ENCODE results near the gene AP4B1. TPM values are rescaled to one million over a fixed set of nuclear protein-coding genes. Genes with fewer than 3 reads are reported as not detected.

AP4B1 gene
- total and polyA plus RNA-seq, 2 experiments from 2014 or later: 9.8 to 11.1 TPM

- no peak overlapping the region for H3K4me2 ChIP-seq
- H4K20me1 ChIP-seq (ENCODE audit: insufficient read depth, poor library complexity, severe bottlenecking): peaks cover 36% of the 10 kb centered on the region
- 51% methylated on average over 5 of the region's 5 CpGs for WGBS (ENCODE audit: low lambda C conversion rate, missing lambda C conversion rate)
- DNase-seq (ENCODE audit: low spot score): no peak
- peaks cover 4% of the 10 kb centered on the region for H3K4me1 ChIP-seq (ENCODE audit: insufficient read depth)
- no peaks in the 10 kb centered on the region for H3K27me3 ChIP-seq
- H2AFZ ChIP-seq: no peak overlapping the region
- no peaks in the 10 kb centered on the region for H3K9me3 ChIP-seq (ENCODE audit: low read depth)
- no peak for TF ChIP-seq EZH2phosphoT487 (IDR thresholded peaks at IDR 0.05; ENCODE audit: low read depth, severe bottlenecking, unreplicated experiment)
- H3K9me2 ChIP-seq (replicated peaks; ENCODE audit: insufficient read depth): no peaks in the 10 kb centered on the region
- no peak overlapping the region for H3K4me3 ChIP-seq
- no peak overlapping the region for H3K27ac ChIP-seq
- peaks cover 93% of the 10 kb centered on the region for H3K79me2 ChIP-seq
- no peaks in the 10 kb centered on the region for H3K36me3 ChIP-seq (replicated peaks; ENCODE audit: insufficient read depth, low read depth)
Measured at GRCh38 chr1:113938192-113938591, 33.6 kb upstream of the AP4B1 start.

GRCh38 chr1:113937146-113937545 is 32.5 kb upstream of the AP4B1 start:
- no peak for DNase-seq (ENCODE audit: low spot score)
- no peak overlapping the region for H3K4me3 ChIP-seq
- no peak overlapping the region for H3K4me2 ChIP-seq
- no peaks in the 10 kb centered on the region for H3K9me2 ChIP-seq (replicated peaks; ENCODE audit: insufficient read depth)
- TF ChIP-seq CTCF (IDR thresholded peaks at IDR 0.05; ENCODE audit: poor library complexity) (no peak), EZH2phosphoT487 (IDR thresholded peaks at IDR 0.05; ENCODE audit: low read depth, severe bottlenecking, unreplicated experiment) (no peak), EZH2 (IDR thresholded peaks at IDR 0.05; ENCODE audit: borderline replicate concordance) (no peak)
- no peak overlapping the region for H2AFZ ChIP-seq
- peaks cover 43% of the 10 kb centered on the region for H4K20me1 ChIP-seq (ENCODE audit: insufficient read depth, poor library complexity, severe bottlenecking)
- no peaks in the 10 kb centered on the region for H3K27me3 ChIP-seq
- H3K9me3 ChIP-seq (ENCODE audit: low read depth): no peaks in the 10 kb centered on the region
- H3K79me2 ChIP-seq: peaks cover 95% of the 10 kb centered on the region
- 90% methylated on average over 1 of the region's 1 CpG for WGBS (ENCODE audit: low lambda C conversion rate, missing lambda C conversion rate)
- no peak overlapping the region for H3K27ac ChIP-seq
- peaks cover 8% of the 10 kb centered on the region for H3K4me1 ChIP-seq (ENCODE audit: insufficient read depth)
- H3K36me3 ChIP-seq (replicated peaks; ENCODE audit: insufficient read depth, low read depth): no peaks in the 10 kb centered on the region

GRCh38 chr1:113935970-113936369 is 31.4 kb upstream of the AP4B1 start:
- Histone ChIP-seq H3K27ac (no peak overlapping the region), H3K4me3 (no peak overlapping the region), H3K9me2 (replicated peaks; ENCODE audit: insufficient read depth) (no peaks in the 10 kb centered on the region), H2AFZ (no peak overlapping the region), H3K4me2 (no peak overlapping the region), H3K27me3 (no peaks in the 10 kb centered on the region), H3K4me1 (ENCODE audit: insufficient read depth) (peaks cover 19% of the 10 kb centered on the region), H3K79me2 (peaks cover 95% of the 10 kb centered on the region), H3K36me3 (replicated peaks; ENCODE audit: insufficient read depth, low read depth) (no peaks in the 10 kb centered on the region), H3K9me3 (ENCODE audit: low read depth) (no peaks in the 10 kb centered on the region), H4K20me1 (ENCODE audit: insufficient read depth, poor library complexity, severe bottlenecking) (peaks cover 51% of the 10 kb centered on the region)
- 58% methylated on average over 1 of the region's 1 CpG for WGBS (ENCODE audit: low lambda C conversion rate, missing lambda C conversion rate)
- TF ChIP-seq CTCF (IDR thresholded peaks at IDR 0.05; ENCODE audit: poor library complexity) (no peak), EZH2phosphoT487 (IDR thresholded peaks at IDR 0.05; ENCODE audit: low read depth, severe bottlenecking, unreplicated experiment) (no peak), EZH2 (IDR thresholded peaks at IDR 0.05; ENCODE audit: borderline replicate concordance) (no peak)
- no peak for DNase-seq (ENCODE audit: low spot score)

GRCh38 chr1:113935176-113935575 is 30.6 kb upstream of the AP4B1 start:
- Histone ChIP-seq H3K9me3 (ENCODE audit: low read depth) (no peaks in the 10 kb centered on the region), H3K9me2 (replicated peaks; ENCODE audit: insufficient read depth) (no peaks in the 10 kb centered on the region), H4K20me1 (ENCODE audit: insufficient read depth, poor library complexity, severe bottlenecking) (peaks cover 51% of the 10 kb centered on the region), H3K4me1 (ENCODE audit: insufficient read depth) (peaks cover 21% of the 10 kb centered on the region), H3K27me3 (no peaks in the 10 kb centered on the region), H3K36me3 (replicated peaks; ENCODE audit: insufficient read depth, low read depth) (no peaks in the 10 kb centered on the region), H3K4me3 (no peak overlapping the region), H3K79me2 (peaks cover 98% of the 10 kb centered on the region), H3K4me2 (no peak overlapping the region), H3K27ac (no peak overlapping the region), H2AFZ (no peak overlapping the region)
- 100% methylated on average over 1 of the region's 1 CpG for WGBS (ENCODE audit: low lambda C conversion rate, missing lambda C conversion rate)
- TF ChIP-seq EZH2phosphoT487 (IDR thresholded peaks at IDR 0.05; ENCODE audit: low read depth, severe bottlenecking, unreplicated experiment) (no peak), CTCF (IDR thresholded peaks at IDR 0.05; ENCODE audit: poor library complexity) (no peak), EZH2 (IDR thresholded peaks at IDR 0.05; ENCODE audit: borderline replicate concordance) (no peak)
- no peak for DNase-seq (ENCODE audit: low spot score)
